ENCODE measurements around the gene CLSTN2.

CLSTN2 gene

DNA sequence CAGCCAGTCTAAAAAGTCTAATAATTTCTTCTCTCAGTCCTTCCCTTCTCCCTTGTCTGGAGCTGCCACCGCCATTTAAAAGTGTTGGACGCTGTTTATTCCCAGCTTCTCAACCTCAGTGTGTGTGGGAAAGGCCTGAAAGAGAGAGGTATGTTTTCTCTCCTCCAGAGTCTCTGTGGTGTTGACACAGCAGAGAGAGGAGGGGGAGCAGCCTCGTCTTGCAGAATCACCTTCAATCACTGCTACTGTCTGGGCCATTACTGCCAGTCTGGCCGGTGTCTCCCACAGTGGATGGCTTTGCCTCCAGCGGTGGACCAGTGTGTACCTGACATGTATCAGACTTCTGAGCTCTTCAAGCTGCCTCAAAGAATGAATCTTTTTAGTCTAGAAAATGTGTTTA lies 641.5 kb downstream of the CLSTN2 start:
- TF ChIP-seq, protein P1, sequence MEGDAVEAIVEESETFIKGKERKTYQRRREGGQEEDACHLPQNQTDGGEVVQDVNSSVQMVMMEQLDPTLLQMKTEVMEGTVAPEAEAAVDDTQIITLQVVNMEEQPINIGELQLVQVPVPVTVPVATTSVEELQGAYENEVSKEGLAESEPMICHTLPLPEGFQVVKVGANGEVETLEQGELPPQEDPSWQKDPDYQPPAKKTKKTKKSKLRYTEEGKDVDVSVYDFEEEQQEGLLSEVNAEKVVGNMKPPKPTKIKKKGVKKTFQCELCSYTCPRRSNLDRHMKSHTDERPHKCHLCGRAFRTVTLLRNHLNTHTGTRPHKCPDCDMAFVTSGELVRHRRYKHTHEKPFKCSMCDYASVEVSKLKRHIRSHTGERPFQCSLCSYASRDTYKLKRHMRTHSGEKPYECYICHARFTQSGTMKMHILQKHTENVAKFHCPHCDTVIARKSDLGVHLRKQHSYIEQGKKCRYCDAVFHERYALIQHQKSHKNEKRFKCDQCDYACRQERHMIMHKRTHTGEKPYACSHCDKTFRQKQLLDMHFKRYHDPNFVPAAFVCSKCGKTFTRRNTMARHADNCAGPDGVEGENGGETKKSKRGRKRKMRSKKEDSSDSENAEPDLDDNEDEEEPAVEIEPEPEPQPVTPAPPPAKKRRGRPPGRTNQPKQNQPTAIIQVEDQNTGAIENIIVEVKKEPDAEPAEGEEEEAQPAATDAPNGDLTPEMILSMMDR (IDR thresholded peaks at IDR 0.05; ENCODE audit: control extremely low read depth, extremely low read depth, low read depth, missing control alignments) = no peak
- POLR2A ChIA-PET = no interaction called here
- no peak for DNase-seq (ENCODE audit: extremely low spot score)
- CTCF ChIA-PET = interaction anchor here (1.8 kb wide), 1 partner anchor 9 kb away, joined by 5 read pairs; no protein-coding TSS in a partner anchor

DNA sequence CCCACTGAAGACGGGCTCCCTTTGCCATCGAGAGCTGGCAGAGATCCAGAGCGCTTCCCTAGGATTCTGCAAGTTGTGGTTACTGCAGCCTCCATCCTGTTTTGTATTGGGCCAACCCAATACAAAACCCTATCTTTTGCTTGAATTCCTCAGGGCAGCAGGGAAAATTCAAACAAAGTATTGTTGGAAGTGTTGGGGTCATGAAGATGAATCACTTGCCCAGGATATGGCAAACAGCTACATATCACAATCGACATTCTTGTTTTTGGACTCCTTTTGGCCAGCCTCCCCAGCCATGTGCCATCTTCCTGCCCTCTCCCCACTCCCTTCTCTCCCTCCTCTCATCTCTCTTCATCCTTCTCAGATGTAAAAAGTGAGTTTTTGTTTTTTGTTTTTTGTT lies 642.9 kb downstream of the CLSTN2 start:
- CTCF ChIA-PET = no interaction called here
- POLR2A ChIA-PET = no interaction called here
- TF ChIP-seq, protein P1 (IDR thresholded peaks at IDR 0.05; ENCODE audit: control extremely low read depth, extremely low read depth, low read depth, missing control alignments) = no peak
- DNase-seq (ENCODE audit: extremely low spot score) = no peak

DNA sequence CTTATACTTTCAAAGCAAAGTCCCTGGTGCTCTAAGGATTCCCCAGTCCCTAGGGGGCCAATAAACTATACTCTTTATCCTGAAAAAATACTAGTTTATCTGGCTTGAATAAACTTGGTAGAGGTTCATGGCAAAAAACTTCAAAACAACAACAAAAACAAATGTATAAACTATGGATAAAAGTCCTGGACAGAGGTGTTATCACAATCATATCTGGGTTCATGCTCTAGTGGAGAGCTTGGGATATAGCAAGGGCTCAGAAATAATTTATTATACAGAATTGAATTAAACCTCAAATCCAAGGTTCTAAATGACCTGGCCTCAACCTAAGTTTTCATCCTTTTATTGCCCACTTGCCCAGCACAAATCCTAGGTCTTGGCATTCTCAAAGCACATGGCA lies 644.3 kb downstream of the CLSTN2 start:
- ChIA-PET CTCF (no interaction called here), POLR2A (no interaction called here)

DNA sequence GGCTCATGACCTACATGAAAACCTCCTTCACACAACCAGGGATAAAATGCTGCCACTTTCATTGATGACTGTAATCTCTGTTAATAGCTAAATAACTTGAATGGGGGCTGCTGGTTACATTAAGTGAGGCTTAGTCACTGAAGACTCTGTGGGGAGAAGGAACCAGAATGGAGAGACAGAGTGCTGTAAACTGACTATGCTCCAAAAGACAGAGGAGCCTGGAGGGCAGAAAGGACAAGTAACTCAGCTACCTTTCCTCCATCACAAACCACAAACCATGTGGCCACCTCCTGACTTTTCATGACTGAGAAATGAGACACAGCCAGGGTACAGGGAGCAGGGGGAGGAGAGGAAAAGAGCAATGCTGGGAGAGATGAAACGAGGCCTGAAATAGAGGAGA lies 645.8 kb downstream of the CLSTN2 start:
- CTCF ChIA-PET = no interaction called here
- POLR2A ChIA-PET = no interaction called here
- DNase-seq (ENCODE audit: extremely low spot score) = no peak
- TF ChIP-seq, protein P1 (IDR thresholded peaks at IDR 0.05; ENCODE audit: control extremely low read depth, extremely low read depth, low read depth, missing control alignments) = no peak

More for the DNA sequence above, 644.3 kb downstream of the CLSTN2 start:
- TF ChIP-seq, protein P1 (IDR thresholded peaks at IDR 0.05; ENCODE audit: control extremely low read depth, extremely low read depth, low read depth, missing control alignments) = no peak
- no peak for DNase-seq (ENCODE audit: extremely low spot score)

DNA sequence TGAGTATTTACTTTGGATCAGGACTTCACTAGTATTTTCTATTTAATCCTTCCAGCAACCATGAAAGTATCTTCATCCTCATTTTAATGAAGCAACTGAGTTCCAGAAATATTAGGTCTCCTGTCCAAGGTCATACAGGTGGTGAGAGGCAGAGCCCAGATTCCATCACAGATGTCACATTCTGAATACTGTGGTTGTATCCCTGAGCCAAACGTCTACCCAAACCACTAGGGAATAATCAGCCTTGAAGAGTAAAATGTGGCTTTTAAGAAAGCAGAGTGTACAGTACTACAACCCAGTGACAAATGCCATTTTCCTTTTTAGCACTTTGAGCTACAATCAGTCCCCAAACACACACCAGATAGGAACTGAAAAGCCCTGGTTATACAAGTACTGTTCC lies 649.6 kb downstream of the CLSTN2 start:
- POLR2A ChIA-PET = no interaction called here
- TF ChIP-seq, protein P1 (IDR thresholded peaks at IDR 0.05; ENCODE audit: control extremely low read depth, extremely low read depth, low read depth, missing control alignments) = no peak
- CTCF ChIA-PET = no interaction called here
- DNase-seq (ENCODE audit: extremely low spot score) = no peak

DNA sequence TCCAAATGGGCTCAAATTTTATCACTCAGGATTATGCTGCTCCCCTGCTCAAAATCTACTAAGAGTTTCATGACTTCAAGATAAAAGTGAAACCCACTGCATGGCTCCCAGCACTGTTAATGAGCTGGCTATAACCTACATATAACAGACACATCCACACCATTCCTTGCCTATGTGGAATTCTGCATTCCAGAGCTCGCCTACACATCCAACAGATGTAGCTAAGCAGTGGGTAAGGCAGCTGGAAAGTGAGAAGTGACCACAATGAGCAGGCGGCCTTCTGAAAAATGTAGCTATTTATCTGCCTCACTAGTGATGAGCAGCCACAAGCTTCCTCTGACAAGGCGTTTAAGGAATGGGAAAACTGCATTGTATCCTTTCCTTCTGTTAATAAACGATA lies 650.8 kb downstream of the CLSTN2 start:
- TF ChIP-seq, protein P1 (IDR thresholded peaks at IDR 0.05; ENCODE audit: control extremely low read depth, extremely low read depth, low read depth, missing control alignments) = no peak
- POLR2A ChIA-PET = no interaction called here
- no peak for DNase-seq (ENCODE audit: extremely low spot score)
- CTCF ChIA-PET = interaction anchor here (1.2 to 1.6 kb wide), 2 partner anchors 12 to 15 kb away, joined by 3 to 4 read pairs; no protein-coding TSS in a partner anchor

DNA sequence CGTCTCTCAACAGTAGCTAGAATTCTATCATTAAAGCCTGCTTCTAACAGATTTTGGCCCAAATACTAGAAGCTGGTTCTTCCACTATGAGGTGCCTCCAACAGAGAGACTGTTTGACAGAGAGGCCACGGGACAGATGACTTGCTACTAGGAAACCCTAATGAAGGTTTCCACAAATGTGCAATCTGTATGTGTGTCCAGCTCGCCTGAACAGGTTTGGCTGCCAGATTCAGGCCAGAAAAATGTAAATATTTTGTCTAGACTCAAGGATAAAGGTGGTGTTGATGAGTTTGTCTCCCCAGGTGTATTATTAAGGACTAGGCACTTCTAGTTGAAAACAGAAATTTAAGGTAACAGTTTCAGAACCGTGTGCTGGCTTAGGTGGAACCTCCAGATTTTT lies 651.3 kb downstream of the CLSTN2 start:
- POLR2A ChIA-PET = no interaction called here
- no peak for DNase-seq (ENCODE audit: extremely low spot score)
- CTCF ChIA-PET = interaction anchor here (1.2 to 1.6 kb wide), 2 partner anchors 12 to 16 kb away, joined by 3 to 4 read pairs; no protein-coding TSS in a partner anchor
- TF ChIP-seq, protein P1 (IDR thresholded peaks at IDR 0.05; ENCODE audit: control extremely low read depth, extremely low read depth, low read depth, missing control alignments) = no peak
